22Rv1 (cell line): Measurements from ENCODE around the gene MAGEB1.

Experiments used
- H3K27ac ChIP-seq: fragments of 450-650 bp; 2 replicates; pipeline ENCODE4 v1.5.1; 2017
- CTCF ChIP-seq: fragments of 450-650 bp; IDR thresholded peaks from 2 replicates; pipeline ENCODE4 v1.5.1; 2017; ENCODE audit warnings: mild to moderate bottlenecking
- ZFX ChIP-seq: fragments of 450-650 bp; IDR thresholded peaks from 2 replicates; pipeline ENCODE4 v1.6.1; 2017; ENCODE audit warnings: antibody characterized with exemption, borderline replicate concordance

Gene MAGEB1

GRCh38 chrX:30228526-30228925, 18.4 kb upstream of the MAGEB1 start:
- TF ChIP-seq ZFX = no peak
- no peak overlapping the region for H3K27ac ChIP-seq

- no peak within 1 kb of the TSS for H3K27ac ChIP-seq
- no peak for TF ChIP-seq ZFX
- no peak for TF ChIP-seq CTCF
Measured at GRCh38 chrX:30230395-30230794, 16.6 kb upstream of the MAGEB1 start, which contains the start of gene MAGEB3. Gene MAGEB3, plus strand, starts transcription at chrX:30230657. Its CDS starts 5,268 bp downstream, at chrX:30235925.

GRCh38 chrX:30241724-30242415, 5.1 kb upstream of the MAGEB1 start, which contains the start of gene MAGEB4:
Gene MAGEB4, plus strand, starts transcription at chrX:30242000. Its CDS starts 136 bp downstream, at chrX:30242136.
- TF ChIP-seq CTCF (no peak), ZFX (no peak)
- H3K27ac ChIP-seq = no peak within 1 kb of the TSS

GRCh38 chrX:30248854-30249253, 1.9 kb downstream of the MAGEB1 start:
- TF ChIP-seq CTCF = no peak
- TF ChIP-seq ZFX = no peak
- H3K27ac ChIP-seq = no peak overlapping the region

GRCh38 chrX:30253257-30253656, 6.3 kb downstream of the MAGEB1 start:
- no peak overlapping the region for H3K27ac ChIP-seq
- no peak for TF ChIP-seq CTCF
- no peak for TF ChIP-seq ZFX

GRCh38 chrX:30259927-30260326, 13.0 kb downstream of the MAGEB1 start:
- no peak overlapping the region for H3K27ac ChIP-seq

GRCh38 chrX:30261012-30261411, 14.1 kb downstream of the MAGEB1 start:
- H3K27ac ChIP-seq = no peak overlapping the region
- TF ChIP-seq ZFX = no peak
- no peak for TF ChIP-seq CTCF

More at GRCh38 chrX:30259927-30260326, 13.0 kb downstream of the MAGEB1 start:
- no peak for TF ChIP-seq ZFX
- TF ChIP-seq CTCF = no peak

- TF ChIP-seq ZFX (no peak), CTCF (no peak)
- no peak overlapping the region for H3K27ac ChIP-seq
Measured at GRCh38 chrX:30262763-30263162, 15.8 kb downstream of the MAGEB1 start.
